T-helper 1 cell treated with Interleukin-12 subunit alpha and Interleukin-12 subunit beta and Interleukin-4 antibody, amounts not matched to agents 30 μg/mL and 1 μg/mL, for 36 hours (primary cell): ENCODE results near the gene MAPT.
"Not testable (repeated sequence)": the region's sequence is repeated elsewhere in the genome, so short reads cannot be mapped to it uniquely, and the experiment has no call there.

ENCODE experiments used
- H3K27ac Mint-ChIP-seq: one replicate; pipeline ENCODE4 v1.8.0; 2021; ENCODE audit warnings: mild to moderate bottlenecking, mixed read lengths
- H3K27me3 Mint-ChIP-seq: one replicate; pipeline ENCODE4 v1.8.0; 2021; ENCODE audit warnings: low read depth, mixed read lengths
- H3K36me3 Mint-ChIP-seq: one replicate; pipeline ENCODE4 v1.8.0; 2021; ENCODE audit warnings: low read depth, mixed read lengths
- H3K4me1 Mint-ChIP-seq: one replicate; pipeline ENCODE4 v1.8.0; 2021; ENCODE audit warnings: low read depth, mixed read lengths
- H3K4me3 Mint-ChIP-seq: one replicate; pipeline ENCODE4 v1.8.0; 2021; ENCODE audit warnings: mild to moderate bottlenecking, moderate library complexity, mixed read lengths
- H3K9me3 Mint-ChIP-seq: one replicate; pipeline ENCODE4 v1.8.0; 2021; ENCODE audit warnings: mixed read lengths

The MAPT gene

DNA sequence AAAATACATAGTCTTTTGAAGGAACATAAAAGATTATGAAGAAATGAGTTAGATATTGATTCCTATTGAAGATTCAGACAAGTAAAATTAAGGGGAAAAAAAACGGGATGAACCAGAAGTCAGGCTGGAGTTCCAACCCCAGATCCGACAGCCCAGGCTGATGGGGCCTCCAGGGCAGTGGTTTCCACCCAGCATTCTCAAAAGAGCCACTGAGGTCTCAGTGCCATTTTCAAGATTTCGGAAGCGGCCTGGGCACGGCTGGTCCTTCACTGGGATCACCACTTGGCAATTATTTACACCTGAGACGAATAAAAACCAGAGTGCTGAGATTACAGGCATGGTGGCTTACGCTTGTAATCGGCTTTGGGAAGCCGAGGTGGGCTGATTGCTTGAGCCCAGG lies 114.2 kb downstream of the MAPT start:
- no peaks in the 10 kb centered on the region for H3K4me1 Mint-ChIP-seq
- H3K27ac Mint-ChIP-seq: no peak overlapping the region
- no peak overlapping the region for H3K4me3 Mint-ChIP-seq
- no peaks in the 10 kb centered on the region for H3K27me3 Mint-ChIP-seq
- H3K9me3 Mint-ChIP-seq: no peaks in the 10 kb centered on the region
- H3K36me3 Mint-ChIP-seq: no peaks in the 10 kb centered on the region

DNA sequence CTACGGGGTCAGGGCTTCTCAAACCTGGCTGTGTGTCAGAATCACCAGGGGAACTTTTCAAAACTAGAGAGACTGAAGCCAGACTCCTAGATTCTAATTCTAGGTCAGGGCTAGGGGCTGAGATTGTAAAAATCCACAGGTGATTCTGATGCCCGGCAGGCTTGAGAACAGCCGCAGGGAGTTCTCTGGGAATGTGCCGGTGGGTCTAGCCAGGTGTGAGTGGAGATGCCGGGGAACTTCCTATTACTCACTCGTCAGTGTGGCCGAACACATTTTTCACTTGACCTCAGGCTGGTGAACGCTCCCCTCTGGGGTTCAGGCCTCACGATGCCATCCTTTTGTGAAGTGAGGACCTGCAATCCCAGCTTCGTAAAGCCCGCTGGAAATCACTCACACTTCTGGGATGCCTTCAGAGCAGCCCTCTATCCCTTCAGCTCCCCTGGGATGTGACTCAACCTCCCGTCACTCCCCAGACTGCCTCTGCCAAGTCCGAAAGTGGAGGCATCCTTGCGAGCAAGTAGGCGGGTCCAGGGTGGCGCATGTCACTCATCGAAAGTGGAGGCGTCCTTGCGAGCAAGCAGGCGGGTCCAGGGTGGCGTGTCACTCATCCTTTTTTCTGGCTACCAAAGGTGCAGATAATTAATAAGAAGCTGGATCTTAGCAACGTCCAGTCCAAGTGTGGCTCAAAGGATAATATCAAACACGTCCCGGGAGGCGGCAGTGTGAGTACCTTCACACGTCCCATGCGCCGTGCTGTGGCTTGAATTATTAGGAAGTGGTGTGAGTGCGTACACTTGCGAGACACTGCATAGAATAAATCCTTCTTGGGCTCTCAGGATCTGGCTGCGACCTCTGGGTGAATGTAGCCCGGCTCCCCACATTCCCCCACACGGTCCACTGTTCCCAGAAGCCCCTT lies 115.6 kb downstream of the MAPT start:
- no peaks in the 10 kb centered on the region for H3K9me3 Mint-ChIP-seq
- H3K27ac Mint-ChIP-seq: no peak overlapping the region
- H3K27me3 Mint-ChIP-seq: no peaks in the 10 kb centered on the region
- H3K36me3 Mint-ChIP-seq: no peaks in the 10 kb centered on the region
- no peaks in the 10 kb centered on the region for H3K4me1 Mint-ChIP-seq
- H3K4me3 Mint-ChIP-seq: no peak overlapping the region

DNA sequence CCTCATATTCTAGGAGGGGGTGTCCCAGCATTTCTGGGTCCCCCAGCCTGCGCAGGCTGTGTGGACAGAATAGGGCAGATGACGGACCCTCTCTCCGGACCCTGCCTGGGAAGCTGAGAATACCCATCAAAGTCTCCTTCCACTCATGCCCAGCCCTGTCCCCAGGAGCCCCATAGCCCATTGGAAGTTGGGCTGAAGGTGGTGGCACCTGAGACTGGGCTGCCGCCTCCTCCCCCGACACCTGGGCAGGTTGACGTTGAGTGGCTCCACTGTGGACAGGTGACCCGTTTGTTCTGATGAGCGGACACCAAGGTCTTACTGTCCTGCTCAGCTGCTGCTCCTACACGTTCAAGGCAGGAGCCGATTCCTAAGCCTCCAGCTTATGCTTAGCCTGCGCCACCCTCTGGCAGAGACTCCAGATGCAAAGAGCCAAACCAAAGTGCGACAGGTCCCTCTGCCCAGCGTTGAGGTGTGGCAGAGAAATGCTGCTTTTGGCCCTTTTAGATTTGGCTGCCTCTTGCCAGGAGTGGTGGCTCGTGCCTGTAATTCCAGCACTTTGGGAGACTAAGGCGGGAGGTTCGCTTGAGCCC lies 116.3 kb downstream of the MAPT start:
- H3K27ac Mint-ChIP-seq: no peak overlapping the region
- H3K36me3 Mint-ChIP-seq: no peaks in the 10 kb centered on the region
- no peak overlapping the region for H3K4me3 Mint-ChIP-seq
- no peaks in the 10 kb centered on the region for H3K27me3 Mint-ChIP-seq
- no peaks in the 10 kb centered on the region for H3K9me3 Mint-ChIP-seq
- no peaks in the 10 kb centered on the region for H3K4me1 Mint-ChIP-seq

GRCh38 chr17:46011711-46012505 lies 117.6 kb downstream of the MAPT start:
- Mint-ChIP-seq H3K4me3 (no peak overlapping the region), H3K4me1 (no peaks in the 10 kb centered on the region), H3K27ac (no peak overlapping the region), H3K36me3 (no peaks in the 10 kb centered on the region), H3K9me3 (no peaks in the 10 kb centered on the region), H3K27me3 (no peaks in the 10 kb centered on the region)

DNA sequence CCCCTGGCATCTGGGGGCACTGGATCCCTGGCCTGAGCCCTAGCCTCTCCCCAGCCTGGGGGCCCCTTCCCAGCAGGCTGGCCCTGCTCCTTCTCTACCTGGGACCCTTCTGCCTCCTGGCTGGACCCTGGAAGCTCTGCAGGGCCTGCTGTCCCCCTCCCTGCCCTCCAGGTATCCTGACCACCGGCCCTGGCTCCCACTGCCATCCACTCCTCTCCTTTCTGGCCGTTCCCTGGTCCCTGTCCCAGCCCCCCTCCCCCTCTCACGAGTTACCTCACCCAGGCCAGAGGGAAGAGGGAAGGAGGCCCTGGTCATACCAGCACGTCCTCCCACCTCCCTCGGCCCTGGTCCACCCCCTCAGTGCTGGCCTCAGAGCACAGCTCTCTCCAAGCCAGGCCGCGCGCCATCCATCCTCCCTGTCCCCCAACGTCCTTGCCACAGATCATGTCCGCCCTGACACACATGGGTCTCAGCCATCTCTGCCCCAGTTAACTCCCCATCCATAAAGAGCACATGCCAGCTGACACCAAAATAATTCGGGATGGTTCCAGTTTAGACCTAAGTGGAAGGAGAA lies 118.2 kb downstream of the MAPT start:
- no peak overlapping the region for H3K4me3 Mint-ChIP-seq
- H3K36me3 Mint-ChIP-seq: no peaks in the 10 kb centered on the region
- no peaks in the 10 kb centered on the region for H3K9me3 Mint-ChIP-seq
- H3K27me3 Mint-ChIP-seq: no peaks in the 10 kb centered on the region
- H3K4me1 Mint-ChIP-seq: no peaks in the 10 kb centered on the region
- no peak overlapping the region for H3K27ac Mint-ChIP-seq

DNA sequence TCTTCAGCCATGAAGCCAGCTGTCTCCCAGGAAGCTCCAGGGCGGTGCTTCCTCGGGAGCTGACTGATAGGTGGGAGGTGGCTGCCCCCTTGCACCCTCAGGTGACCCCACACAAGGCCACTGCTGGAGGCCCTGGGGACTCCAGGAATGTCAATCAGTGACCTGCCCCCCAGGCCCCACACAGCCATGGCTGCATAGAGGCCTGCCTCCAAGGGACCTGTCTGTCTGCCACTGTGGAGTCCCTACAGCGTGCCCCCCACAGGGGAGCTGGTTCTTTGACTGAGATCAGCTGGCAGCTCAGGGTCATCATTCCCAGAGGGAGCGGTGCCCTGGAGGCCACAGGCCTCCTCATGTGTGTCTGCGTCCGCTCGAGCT lies 118.8 kb downstream of the MAPT start:
- Mint-ChIP-seq H3K4me3 (no peak overlapping the region), H3K36me3 (no peaks in the 10 kb centered on the region), H3K27ac (no peak overlapping the region), H3K4me1 (no peaks in the 10 kb centered on the region), H3K9me3 (no peaks in the 10 kb centered on the region), H3K27me3 (no peaks in the 10 kb centered on the region)

DNA sequence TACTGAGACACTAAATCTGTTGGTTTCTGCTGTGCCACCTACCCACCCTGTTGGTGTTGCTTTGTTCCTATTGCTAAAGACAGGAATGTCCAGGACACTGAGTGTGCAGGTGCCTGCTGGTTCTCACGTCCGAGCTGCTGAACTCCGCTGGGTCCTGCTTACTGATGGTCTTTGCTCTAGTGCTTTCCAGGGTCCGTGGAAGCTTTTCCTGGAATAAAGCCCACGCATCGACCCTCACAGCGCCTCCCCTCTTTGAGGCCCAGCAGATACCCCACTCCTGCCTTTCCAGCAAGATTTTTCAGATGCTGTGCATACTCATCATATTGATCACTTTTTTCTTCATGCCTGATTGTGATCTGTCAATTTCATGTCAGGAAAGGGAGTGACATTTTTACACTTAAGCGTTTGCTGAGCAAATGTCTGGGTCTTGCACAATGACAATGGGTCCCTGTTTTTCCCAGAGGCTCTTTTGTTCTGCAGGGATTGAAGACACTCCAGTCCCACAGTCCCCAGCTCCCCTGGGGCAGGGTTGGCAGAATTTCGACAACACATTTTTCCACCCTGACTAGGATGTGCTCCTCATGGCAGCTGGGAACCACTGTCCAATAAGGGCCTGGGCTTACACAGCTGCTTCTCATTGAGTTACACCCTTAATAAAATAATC lies 119.3 kb downstream of the MAPT start:
- Mint-ChIP-seq H3K4me1 (no peaks in the 10 kb centered on the region), H3K36me3 (no peaks in the 10 kb centered on the region), H3K27ac (no peak overlapping the region), H3K27me3 (no peaks in the 10 kb centered on the region), H3K9me3 (no peaks in the 10 kb centered on the region), H3K4me3 (no peak overlapping the region)

- H3K27me3 Mint-ChIP-seq, H3K36me3 Mint-ChIP-seq, H3K4me3 Mint-ChIP-seq, H3K4me1 Mint-ChIP-seq, H3K27ac Mint-ChIP-seq, H3K9me3 Mint-ChIP-seq: not testable (repeated sequence)
Measured at GRCh38 chr17:46019408-46019925, 125.1 kb downstream of the MAPT start.

DNA sequence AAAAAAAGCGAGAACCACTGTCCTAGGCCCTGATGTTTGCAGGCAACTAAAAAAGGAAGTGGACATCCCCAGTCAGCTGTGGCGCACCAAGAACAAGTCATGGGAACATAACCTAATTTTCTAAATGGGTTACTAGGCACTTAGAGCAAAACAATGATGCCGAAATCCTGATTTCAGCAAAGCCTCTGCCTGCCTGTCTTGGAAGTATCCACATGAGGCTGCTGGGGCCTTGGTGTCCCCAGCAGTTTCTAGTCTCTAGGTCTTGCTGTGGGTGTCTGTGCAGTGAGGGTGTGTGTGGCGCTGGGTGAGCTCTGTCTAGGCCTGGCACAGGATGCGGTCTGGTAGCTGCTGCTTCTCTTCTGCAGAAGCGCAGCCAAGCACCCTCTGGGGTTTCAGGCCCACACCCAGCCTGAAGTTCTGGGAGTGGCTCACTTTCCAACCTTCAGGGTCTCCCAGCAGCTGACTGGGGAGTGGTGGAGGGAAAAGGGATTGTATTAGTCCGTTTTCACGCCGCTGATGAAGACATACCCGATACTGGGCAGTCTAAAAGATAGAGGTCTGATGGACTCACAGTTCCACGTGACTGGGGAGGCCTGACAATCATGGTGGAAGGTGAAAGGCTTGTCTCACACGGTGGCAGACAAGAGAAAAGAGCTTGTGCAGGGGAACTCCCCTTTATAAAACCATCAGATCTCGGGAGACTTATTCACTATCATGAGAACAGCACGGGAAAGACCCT lies 125.8 kb downstream of the MAPT start:
- Mint-ChIP-seq H3K4me3 (no peak overlapping the region), H3K4me1 (peaks cover 6% of the 10 kb centered on the region), H3K27ac (peak overlapping the region; percentile 81), H3K27me3 (no peaks in the 10 kb centered on the region), H3K9me3 (no peaks in the 10 kb centered on the region), H3K36me3 (peaks cover 9% of the 10 kb centered on the region)

GRCh38 chr17:46020998-46021397 lies 126.6 kb downstream of the MAPT start:
- Mint-ChIP-seq H3K27ac (no peak overlapping the region), H3K9me3 (no peaks in the 10 kb centered on the region), H3K36me3 (peaks cover 11% of the 10 kb centered on the region), H3K4me1 (peaks cover 6% of the 10 kb centered on the region), H3K4me3 (no peak overlapping the region), H3K27me3 (no peaks in the 10 kb centered on the region)

- peaks cover 16% of the 10 kb centered on the region for H3K36me3 Mint-ChIP-seq
- not testable (repeated sequence) for H3K9me3 Mint-ChIP-seq, H3K4me1 Mint-ChIP-seq, H3K27me3 Mint-ChIP-seq, H3K4me3 Mint-ChIP-seq
- H3K27ac Mint-ChIP-seq: peak overlapping the region; percentile 19
Measured at GRCh38 chr17:46023366-46023765, 129.0 kb downstream of the MAPT start.

- no peak overlapping the region for H3K27ac Mint-ChIP-seq
- no peaks in the 10 kb centered on the region for H3K9me3 Mint-ChIP-seq
- peaks cover 11% of the 10 kb centered on the region for H3K4me1 Mint-ChIP-seq
- peaks cover 16% of the 10 kb centered on the region for H3K36me3 Mint-ChIP-seq
- H3K4me3 Mint-ChIP-seq: no peak overlapping the region
- H3K27me3 Mint-ChIP-seq: no peaks in the 10 kb centered on the region
Measured at GRCh38 chr17:46023783-46024388, 129.5 kb downstream of the MAPT start.

GRCh38 chr17:46024590-46024989 lies 130.2 kb downstream of the MAPT start:
- Mint-ChIP-seq H3K9me3 (no peaks in the 10 kb centered on the region), H3K36me3 (peaks cover 21% of the 10 kb centered on the region), H3K27me3 (no peaks in the 10 kb centered on the region), H3K27ac (no peak overlapping the region), H3K4me3 (no peak overlapping the region), H3K4me1 (peaks cover 17% of the 10 kb centered on the region)
